Bone marrow (tissue), 2 donors: ENCODE data around the gene DLG2.
"Not testable (repeated sequence)": the region's sequence is repeated elsewhere in the genome, so short reads cannot be mapped to it uniquely, and the experiment has no call there.

Experiments
- DNase-seq, 2 donors: peaks; one replicate each; lab custom pipeline; 2025; lab: John Stamatoyannopoulos, UW

Gene DLG2

DNA sequence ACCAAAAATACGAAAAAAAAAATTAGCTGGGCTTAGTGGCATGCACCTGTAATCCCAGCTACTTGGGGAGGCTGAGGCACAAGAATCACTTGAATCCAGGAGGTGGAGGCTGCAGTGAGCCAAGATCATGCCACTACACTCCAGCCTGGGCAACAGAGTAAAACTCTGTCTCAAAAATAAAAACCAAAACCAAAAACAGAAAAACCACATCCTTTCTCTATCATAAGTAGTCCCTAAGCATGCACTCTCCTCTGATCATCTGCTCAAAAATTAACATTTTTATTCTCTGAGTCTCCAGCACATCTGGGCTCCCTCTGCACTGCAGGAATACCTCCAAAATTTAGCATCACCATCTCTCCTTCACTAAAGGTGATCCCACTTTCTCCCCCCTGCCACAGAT is 516.9 kb downstream of the DLG2 start:
- DNase-seq = not testable (repeated sequence)

DNA sequence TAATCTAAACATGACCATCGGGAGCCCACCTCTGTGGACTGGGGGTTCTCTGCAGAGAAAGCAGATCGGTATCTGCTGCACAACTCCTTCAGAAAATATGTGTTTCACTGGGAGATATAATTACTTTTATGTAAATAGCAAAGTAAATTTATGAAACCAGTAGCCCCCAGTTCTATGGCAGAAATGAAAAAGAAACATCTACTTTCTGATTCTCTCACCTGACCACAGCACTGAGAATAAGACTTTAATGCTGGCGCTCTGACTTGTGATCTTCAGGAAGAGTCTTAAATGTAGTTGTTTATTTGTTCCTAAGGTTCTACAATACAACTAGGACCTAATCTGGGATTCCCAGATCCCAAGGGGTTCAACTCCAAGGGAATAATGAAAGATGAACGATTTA is 518.0 kb downstream of the DLG2 start:
- DNase-seq = no peak

DNA sequence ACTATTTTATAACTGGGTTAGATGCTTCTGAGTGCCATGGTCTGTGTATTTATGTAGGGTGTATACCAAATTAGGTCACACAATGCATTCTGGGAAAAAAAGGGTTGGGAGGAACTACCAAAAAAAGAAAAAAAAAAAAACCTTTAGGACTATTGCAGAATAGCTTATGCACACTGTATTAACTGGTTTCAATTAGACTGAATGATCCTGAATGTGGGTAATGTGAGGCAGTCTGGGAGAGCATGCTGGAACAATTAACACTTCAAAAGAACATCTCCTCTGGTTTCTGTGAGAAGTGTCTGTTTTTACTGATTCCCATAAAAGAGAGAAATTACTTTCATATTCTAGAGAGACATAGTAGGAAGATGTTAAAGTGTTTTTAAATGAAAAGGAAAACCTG is 521.3 kb downstream of the DLG2 start:
- no peak for DNase-seq

DNA sequence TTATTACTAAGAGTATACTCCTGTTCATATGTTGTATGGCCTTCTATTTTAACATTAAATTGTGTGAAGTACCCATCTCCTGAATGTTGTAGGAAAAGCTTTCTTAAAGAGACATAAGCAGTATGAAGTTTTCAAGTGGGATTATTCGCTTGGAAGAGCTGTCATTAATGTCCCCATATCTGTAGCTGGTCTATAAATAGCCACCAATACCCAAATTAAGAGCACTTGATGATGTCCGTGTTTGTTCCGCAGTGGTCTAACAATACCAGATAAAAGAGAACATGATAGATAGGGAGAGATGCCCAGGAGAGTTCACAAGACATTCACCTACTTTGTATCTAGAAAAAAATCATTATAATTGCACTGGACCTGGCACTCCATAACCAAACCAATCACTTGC is 527.6 kb downstream of the DLG2 start:
- no peak for DNase-seq

DNA sequence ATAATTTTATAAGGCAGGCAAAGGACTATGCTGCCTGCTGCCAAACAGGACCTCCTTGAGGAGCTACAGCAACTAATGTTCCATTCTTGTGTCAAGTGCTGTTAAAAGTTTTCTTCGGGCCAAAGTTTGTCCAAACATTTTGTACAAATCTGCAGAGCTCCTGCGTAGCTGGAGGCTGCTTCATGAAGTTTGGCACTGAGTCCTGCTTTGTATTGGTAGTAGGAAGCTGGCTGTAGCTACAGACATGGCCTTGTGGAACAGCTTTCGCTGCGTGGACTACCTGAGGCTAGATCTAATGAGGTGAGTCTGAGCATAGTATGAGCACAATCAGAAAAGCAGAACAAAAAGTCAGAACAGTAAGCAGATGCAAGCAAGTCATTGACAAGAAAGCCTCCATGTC is 528.1 kb downstream of the DLG2 start:
- DNase-seq = no peak

DNA sequence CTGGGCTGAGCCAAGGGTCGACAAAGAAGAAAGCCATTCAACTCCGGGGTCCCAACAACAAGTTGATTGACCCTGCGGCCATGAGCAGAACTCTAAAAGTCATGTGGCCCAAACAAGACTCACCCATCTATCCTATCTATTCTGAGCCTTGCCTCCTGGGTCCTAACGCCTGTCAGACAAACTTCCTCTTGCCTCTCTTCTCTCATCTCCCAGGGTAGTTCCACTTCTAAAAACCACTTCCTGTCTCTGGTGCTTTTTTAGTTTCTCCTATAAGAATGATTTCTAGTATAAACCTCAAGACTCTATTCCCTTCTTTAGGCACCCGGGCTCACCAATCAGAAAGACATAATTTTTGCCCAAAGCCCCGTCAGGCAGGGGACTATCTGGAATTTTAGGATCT is 530.2 kb downstream of the DLG2 start:
- DNase-seq = no peak

DNA sequence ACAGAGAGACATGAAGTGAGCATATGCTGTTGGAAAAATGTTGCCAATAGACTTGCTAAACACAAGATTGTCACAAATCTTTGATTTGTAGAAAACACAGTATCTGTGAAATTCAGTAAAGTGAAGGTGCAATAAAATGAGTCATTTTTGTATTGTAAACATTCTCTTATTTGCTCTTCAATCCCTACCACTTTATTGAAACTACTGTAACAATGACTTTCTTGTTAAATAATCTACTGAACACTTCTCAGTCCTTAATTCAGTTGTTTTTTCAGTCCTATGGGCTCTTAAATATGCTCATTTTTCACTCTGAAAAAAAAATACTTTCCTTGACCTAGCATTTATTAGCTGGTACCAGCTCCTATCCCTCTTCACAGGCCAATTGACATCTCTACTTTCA is 531.9 kb downstream of the DLG2 start:
- DNase-seq = no peak

DNA sequence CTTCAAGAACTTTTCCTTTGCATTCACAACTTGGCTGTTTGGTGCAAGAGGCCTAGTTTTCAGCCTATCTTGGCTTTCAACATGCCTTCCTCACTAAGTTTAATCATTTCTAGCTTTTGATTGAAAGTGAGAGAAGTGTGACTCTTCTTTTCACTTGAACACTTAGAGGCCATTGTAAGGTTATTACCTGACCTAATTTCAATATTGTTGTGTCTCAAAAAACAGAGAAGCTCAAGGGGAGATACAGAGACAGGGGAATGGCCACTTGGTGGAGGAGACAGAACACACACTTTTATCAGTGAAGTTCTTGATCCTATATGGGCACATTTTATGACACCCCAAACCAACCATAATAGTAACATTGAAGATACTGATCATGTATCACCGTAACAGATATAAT is 532.3 kb downstream of the DLG2 start:
- no peak for DNase-seq

DNA sequence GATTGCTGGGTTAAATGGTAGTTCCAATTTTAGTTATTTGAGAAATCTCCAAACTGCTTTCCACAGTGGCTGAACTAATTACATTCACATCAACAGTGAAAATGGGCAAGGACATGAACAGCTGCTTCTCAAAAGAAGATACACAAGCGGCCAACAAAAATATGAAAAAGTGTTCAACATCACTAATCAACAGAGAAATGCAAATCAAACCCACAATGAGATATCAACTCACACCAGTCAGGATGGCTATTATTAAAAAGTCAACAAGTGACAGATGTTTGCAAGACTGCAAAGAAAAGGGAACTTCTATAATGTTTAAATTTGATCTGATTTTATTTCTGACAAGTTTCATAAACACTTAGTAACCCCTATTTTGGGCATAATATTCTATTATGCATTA is 537.5 kb downstream of the DLG2 start:
- DNase-seq = no peak

DNA sequence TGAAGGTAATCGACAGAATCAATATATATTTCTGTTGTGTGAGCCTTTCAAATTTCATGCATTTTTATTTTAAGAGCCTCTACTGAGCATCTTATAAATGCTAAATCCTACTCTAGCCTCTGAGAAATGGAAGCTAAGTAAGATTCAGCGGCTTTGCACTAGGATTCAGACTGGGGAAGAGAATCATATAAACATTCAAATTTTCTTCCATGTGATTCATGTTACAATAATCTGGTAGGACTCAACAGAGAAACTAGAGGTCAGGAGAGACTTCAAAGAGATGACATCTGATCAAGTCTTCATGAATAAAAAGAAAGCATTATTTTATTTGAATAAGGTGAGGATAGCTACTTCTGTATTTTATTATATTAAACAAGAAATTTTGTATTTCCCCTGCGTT is 538.9 kb downstream of the DLG2 start:
- no peak for DNase-seq

DNA sequence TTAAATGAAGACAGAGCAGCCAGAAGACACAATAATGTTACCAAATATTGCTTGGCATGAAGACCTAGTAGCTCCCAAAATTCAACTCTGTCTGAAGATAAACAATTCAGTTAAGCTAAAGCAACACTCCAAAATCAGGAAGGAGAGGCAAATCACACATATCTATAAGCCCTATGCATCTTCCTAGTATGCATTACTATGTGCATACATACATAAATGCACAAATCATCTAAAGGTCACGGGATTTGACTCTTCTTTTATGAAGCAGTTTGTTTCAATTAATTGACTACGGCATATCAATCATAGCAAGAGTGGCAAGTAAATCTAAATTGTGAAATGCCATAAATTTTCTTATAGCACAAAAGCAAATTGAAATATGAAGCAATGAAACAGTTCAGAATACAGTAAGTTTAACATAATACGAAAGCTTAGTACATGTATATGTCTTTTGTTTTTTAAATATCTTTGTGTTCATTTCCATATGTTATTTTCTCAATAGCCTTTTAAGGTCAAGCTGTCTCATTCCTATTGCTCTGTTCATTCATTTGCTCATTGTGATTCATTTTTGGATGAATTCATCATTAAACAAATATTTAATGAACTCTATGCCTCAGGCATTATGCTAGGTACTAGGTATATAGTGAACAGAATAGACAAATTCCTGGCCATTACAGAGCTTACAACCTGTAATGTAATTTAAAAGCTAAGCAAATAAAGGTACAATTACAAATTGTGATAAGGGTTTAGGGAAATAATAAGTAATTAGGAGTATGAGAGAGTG is 540.5 kb downstream of the DLG2 start:
- no peak for DNase-seq

DNA sequence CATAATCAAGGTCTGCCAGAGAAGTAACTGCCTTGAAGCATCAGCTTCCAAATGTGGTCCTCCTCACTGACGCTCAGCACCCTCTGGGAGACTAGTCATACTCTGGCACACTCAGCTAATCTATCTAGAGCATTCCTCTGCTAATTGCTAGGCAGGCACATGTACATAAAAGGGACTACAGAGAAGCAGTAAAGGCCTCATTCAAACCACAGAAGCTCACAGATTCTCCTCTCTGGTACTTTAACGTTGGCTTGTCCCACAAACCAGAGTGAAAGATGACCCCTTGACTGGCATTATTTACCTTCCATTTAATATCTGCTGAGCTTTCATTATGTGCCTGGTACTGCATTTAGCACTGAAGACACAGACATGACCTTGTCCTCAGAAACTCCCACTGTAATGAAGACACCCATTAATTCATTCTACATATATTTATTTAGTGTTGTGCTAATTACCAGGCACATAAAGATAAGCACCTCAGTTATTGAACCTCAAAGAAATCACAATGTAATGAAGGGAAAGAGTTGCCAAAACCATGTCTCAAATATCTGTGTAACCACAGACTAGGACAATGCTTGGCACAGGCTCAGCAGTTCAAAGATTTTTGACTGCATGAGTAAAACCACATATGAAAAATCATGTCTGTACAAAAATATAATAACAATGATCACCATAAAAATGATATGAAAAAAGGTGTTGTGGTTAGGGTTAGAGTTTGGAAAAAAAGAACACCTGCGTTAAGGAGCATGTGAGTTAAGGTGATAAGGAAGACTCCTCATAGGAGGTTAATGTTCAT is 550.4 kb downstream of the DLG2 start:
- no peak for DNase-seq

DNA sequence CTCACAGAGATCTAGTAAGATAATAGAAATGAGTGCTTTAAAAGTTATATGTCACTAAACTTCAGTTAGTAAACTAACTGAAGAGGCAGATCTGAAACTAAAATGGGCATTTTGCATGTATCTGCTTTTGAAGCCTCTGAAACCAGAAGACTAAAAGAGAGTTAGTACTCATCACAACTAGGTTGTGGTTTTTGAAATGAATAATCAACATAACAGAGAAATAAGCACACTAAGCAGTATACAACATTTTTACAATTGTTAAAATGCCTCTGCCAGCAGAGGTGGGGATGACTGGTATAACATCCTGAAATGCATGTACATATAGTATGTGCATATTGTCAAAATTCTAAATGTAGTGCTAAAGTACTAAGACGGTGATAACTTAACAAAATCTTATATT is 564.5 kb downstream of the DLG2 start:
- DNase-seq = no peak

DNA sequence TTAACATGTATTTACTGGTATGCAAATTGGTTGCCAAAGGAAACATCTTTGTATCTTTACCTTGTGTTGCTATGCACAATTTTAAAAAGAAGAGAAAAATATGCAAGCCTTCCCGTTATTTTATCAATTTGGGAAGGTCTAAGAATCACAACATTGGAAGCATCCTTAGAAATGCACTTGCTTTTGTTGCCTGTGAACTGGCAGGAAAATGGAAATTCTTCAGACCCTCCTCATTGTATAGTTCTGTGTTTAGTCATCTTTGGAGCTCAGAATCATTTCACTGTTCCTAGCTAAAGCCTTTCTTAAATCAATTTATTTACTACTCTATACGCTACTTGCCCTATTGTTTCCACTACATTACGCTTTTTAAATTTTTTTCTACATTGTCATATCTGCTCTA is 574.5 kb downstream of the DLG2 start:
- DNase-seq = no peak

DNA sequence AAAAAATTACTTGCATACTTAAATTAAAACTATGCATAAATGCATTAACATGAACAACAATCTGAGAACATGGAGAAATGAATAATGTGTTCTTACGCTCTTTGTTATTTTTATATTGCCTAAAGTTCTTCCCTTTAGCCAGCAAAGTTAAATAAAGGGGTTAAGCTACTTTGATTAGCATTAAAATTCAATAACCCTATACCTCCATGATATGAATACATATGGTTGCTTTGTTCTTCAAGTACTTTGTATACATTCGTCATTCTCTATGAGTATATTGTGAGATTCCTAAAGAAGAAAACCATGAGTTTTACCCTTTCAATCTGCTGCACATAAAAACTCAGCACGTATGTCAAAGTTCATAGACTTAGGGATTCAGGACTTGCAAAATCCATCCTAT is 578.3 kb downstream of the DLG2 start:
- no peak for DNase-seq

DNA sequence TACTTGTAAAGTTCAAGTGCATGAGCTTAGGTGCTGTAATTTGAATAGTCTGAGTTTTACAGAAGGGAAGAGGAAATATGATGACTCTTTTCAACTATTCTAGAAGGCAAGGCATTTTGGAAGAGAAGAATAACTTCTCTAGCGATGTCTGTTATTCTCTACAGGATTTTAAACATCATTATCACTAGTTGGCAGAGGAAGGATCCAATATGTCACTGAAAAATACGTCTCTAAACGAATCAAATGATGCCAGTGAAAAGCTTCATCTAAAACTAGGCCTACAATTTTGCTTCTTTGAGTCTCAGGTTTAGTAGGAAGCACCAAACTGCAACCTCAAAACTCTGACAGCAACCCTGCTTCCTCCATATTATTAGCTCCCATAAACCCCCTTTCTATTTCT is 581.4 kb downstream of the DLG2 start:
- no peak for DNase-seq

DNA sequence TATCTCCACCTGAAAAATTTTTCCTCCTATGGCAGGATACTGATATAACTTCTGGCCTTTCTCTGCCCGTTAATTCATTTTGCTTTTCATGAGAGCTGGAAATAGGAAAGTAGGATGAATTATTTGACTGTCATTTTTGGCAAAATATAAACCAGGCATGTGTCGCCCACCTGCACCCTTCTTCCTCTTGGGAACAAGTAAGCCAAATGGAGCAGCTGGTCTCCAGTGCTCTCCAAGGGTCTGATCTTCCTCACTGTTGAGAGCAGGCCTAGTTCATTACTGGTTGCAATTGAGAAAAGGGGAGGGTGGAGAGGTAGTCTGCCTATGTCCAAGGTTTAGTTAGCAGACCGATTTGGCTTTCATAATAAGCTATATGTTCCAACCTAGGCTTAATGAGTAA is 582.2 kb downstream of the DLG2 start:
- DNase-seq = no peak

DNA sequence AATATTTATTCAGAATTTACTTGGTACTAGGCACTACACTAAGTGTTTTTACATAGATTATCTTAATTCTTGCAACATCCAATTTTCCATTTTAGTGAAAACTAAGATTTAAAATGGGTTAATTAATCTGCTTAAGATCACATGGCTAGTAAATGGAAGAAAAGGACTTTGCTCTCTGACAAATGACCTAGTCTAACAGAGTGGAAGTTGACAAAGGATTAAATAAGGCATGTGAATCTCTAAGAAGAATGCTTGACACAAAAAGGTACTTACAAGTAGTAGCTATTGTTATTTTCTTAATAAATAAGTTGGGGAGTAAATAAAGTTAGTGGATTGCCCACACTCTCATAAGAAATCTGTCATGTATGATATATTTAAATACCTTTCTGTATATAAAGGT is 584.8 kb downstream of the DLG2 start:
- no peak for DNase-seq

DNA sequence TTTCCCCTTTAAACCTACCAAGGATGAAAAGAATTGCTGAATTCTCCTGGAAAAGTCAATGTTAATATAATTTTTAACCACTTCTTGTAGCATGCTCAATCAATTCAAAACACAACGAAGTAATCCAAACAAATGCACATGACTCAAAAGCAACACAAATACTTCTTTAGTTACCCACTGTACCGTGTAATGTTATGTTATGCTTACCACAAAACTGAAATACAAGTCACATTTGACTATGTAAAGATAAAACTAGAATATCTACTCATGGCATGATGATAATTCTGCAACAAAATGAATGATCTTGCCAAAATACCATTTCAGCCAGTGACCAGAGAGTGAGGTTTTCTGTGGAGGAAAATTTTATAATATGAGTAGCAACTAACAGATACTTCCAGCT is 587.0 kb downstream of the DLG2 start:
- DNase-seq = no peak

DNA sequence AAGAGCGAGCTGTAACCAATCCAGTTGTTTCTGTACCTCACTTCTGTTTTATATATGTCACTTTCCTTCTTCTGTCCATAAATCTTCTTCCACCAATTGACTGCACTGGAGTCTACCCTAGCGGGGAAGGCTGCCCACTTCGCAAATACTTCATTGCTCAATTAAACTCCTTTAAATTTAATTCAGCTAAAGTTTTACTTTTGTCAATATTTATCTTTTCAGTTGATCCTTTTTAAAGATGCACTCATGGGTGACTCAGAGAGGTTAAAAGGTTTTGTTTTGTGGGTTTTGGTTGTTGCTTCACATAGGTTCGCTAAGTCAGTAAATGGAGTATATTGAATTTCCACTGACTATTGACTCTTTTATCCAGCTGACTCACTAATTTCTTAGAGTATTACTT is 597.2 kb downstream of the DLG2 start:
- no peak for DNase-seq

DNA sequence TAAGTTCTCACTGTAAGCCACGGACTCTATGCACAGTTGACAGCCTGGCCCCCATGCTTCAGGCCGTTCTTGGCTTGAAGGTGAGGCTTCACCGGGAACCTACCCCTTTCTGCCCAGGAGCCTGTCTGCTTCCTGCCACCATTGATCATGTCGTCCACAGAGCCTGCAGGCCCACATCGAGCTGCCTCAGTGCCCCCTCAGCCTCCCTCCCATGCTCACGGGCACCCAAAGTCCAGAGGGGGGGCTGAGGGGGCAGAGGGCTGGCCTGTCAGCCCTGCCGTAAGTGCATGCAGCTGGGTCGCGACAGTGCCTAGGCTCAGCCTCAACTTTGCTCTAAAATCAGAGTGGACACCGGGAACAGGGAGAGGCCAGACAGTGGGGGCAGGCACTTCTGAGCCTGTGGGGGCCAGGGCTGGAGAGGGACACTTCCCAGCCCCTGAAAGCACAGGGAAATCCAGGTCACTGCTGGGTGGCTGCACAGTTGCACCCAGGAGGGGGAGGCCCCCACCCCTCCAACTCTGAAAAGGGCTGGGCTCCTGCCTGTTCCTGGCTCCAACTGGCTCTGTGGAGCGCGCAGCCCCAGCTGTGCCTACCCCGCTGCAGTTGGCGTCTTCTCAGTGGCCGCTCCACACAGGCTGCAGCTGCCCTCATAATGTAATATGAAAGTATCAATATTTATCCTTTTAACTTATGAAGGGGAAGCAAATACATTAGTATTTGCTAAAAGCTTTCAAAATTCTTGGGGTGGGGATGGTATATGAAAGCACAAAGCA is 598.6 kb downstream of the DLG2 start:
- no peak for DNase-seq

DNA sequence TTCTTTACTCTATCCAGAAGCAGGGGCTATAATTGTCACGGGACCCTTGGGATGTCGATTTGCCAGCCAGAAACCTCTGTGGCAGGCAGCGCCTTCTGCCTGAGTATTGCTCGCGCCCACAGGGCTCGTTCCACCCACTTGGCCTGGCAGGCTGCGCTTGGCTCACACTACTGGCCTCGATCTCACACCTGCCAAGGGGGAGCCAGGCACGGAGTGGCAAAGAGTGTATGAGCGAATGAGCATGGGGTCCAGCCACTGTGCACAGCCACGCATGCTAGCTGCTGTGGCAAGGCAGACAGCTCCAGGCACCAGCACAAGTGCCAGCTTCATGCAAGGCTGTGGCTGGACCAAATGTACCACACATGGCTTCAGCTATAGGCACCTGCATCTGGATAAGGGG is 599.8 kb downstream of the DLG2 start:
- DNase-seq = no peak

DNA sequence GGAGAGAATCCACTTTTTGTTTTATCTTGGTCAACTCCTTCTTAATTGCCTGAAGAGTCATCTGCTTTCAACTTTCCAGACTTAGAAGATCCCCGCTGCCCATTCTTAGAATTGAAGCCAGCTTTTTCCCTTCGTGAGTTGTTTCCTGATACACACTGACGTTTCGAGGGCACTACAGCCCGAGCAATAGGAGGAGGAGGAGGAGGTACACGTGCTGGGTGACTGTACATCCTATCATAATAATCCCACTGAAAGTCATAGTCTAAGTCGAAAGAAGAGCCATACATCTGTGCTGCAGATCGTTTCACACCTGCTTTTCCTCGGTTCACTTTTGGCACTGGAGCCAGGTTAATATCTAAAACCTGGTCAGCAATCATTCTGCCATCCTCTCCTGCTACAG is 606.1 kb downstream of the DLG2 start:
- no peak for DNase-seq
